Gastrocnemius medialis (tissue), 4 donors: Measurements from ENCODE around the gene PTPRCAP. TPM values are rescaled to one million over a fixed set of nuclear protein-coding genes. Genes with fewer than 3 reads are reported as not detected.

Source experiments
- ATAC-seq, 2 donors: fragments of 150-250 bp; one replicate each; pipeline ENCODE4 v1.9.1; 2016
- DNase-seq, 2 donors: peaks; one replicate each; pipeline ENCODE4 v3.0.0-alpha.2; 2019
- H3K27ac ChIP-seq, 4 donors: fragments of 200-600 bp; sonication (generic); 1 replicate in 1 of 4; 2 replicates in 3 of 4; pipeline ENCODE4 v1.5.1; 2016 to 2018; ENCODE audit warnings: mild to moderate bottlenecking in 2 of 4, moderate library complexity in 1 of 4
- H3K27me3 ChIP-seq, 3 donors: fragments of 200-600 bp; sonication (generic) in 2 of 3; 1 replicate in 1 of 3; 2 replicates in 2 of 3; pipeline versions ENCODE4 v1.5.1 to v1.6.0; 2016 to 2019; ENCODE audit warnings: mild to moderate bottlenecking in 1 of 3, moderate library complexity in 1 of 3
- H3K36me3 ChIP-seq, 2 donors: fragments of 200-600 bp; sonication (generic) in 1 of 2; one replicate each; pipeline ENCODE4 v1.5.1; 2017 to 2018
- H3K4me1 ChIP-seq, 2 donors: fragments of 200-600 bp; sonication (generic) in 1 of 2; one replicate each; pipeline ENCODE4 v1.5.1; 2016 to 2017; ENCODE audit warnings: mild to moderate bottlenecking in 2 of 2
- H3K4me3 ChIP-seq, 4 donors: fragments of 200-600 bp; sonication (generic) in 3 of 4; 1 replicate in 1 of 4; 2 replicates in 3 of 4; pipeline ENCODE4 v1.5.1; 2016 to 2019; ENCODE audit warnings: mild to moderate bottlenecking in 2 of 4
- H3K9me3 ChIP-seq, 3 donors: fragments of 200-600 bp; sonication (generic) in 2 of 3; 1 replicate in 1 of 3; 2 replicates in 2 of 3; pipeline ENCODE4 v1.5.1; 2016 to 2019
- POLR2A ChIP-seq, 2 donors: fragments of 450-650 bp; IDR thresholded peaks; one replicate each; pipeline ENCODE4 v1.6.1; 2017; ENCODE audit warnings: antibody characterized with exemption in 2 of 2, mild to moderate bottlenecking in 2 of 2, moderate library complexity in 2 of 2
- in situ Hi-C, 4 donors: fragments of 200-750 bp; cut with MboI; loops; one replicate each; pipeline versions ENCODE4 v1.15.0 to v1.8.0; 2017; ENCODE audit warnings: low sequenced_read_pairs in 4 of 4
- intact Hi-C: fragments of 100-400 bp; cut with DNase I; formaldehyde crosslinking; loops from one replicate; pipeline ENCODE4 v1.15.1; 2023; ENCODE audit warnings: low total_unique reads
- total RNA-seq, 4 donors: library from RNA; depleted of rRNA; stranded (reverse); fragments of >200 nt; gene quantifications; one replicate each; pipeline versions ENCODE4 v1.1.0 to v1.2.3, GENCODE V29; 2016
- TF ChIP-seq, protein P1 (sequence below), 5 experiments: fragments of 450-650 bp in 3 of 5; fragments of 200-600 bp in 2 of 5; sonication (generic) in 2 of 5; IDR thresholded peaks in 4 of 5; conservative IDR thresholded peaks in 1 of 5; 1 replicate in 4 of 5; 2 replicates in 1 of 5; pipeline ENCODE4 v1.5.1; 2016 to 2019; ENCODE audit warnings: antibody characterized with exemption in 5 of 5, mild to moderate bottlenecking in 3 of 5, moderate library complexity in 3 of 5

The PTPRCAP gene
- total RNA-seq, 4 donors from 2014 or later: 0.47 to 1.5 (median 1.3) TPM

DNA sequence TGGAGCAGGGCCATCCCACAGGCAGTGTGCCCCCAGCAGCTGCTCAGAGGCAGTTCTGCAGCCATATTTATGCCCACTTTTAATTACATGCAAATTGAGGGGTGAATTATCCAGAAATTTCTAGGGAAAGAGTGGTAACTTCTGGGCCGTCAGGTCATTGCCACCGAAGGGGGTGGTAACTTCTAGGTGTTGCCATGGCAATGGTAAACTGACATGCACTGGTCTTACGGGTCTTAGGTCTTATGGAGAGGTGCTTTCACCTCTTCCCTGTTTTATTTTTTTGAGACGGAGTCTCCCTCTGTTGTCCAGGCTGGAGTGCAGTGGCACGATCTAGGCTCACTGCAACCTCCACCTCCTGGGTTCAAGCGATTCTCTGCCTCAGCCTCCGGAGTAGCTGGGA, 35.4 kb upstream of the PTPRCAP start:
- Histone ChIP-seq H3K27ac (no peak overlapping the region), H3K9me3 (no peaks in the 10 kb centered on the region), H3K27me3 (no peaks in the 10 kb centered on the region), H3K4me1 (peaks cover 6 to 13% of the 10 kb centered on the region in 2 donors), H3K36me3 (no peaks in the 10 kb centered on the region), H3K4me3 (no peak overlapping the region)
- DNase-seq: no peak
- intact Hi-C loops: no loop called here
- no peak for TF ChIP-seq POLR2A (IDR thresholded peaks at IDR 0.05)
- TF ChIP-seq, protein P1, sequence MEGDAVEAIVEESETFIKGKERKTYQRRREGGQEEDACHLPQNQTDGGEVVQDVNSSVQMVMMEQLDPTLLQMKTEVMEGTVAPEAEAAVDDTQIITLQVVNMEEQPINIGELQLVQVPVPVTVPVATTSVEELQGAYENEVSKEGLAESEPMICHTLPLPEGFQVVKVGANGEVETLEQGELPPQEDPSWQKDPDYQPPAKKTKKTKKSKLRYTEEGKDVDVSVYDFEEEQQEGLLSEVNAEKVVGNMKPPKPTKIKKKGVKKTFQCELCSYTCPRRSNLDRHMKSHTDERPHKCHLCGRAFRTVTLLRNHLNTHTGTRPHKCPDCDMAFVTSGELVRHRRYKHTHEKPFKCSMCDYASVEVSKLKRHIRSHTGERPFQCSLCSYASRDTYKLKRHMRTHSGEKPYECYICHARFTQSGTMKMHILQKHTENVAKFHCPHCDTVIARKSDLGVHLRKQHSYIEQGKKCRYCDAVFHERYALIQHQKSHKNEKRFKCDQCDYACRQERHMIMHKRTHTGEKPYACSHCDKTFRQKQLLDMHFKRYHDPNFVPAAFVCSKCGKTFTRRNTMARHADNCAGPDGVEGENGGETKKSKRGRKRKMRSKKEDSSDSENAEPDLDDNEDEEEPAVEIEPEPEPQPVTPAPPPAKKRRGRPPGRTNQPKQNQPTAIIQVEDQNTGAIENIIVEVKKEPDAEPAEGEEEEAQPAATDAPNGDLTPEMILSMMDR (IDR thresholded peaks at IDR 0.05 in 4 of 5, conservative IDR thresholded peaks at IDR 0.05 in 1 of 5): no peak
- in situ Hi-C loops: loop anchor here in 2 of 4 donors (10.0 kb wide), 1 partner anchor 78 kb away; the partner anchor contains the start of gene RAD9A (in 2 of the 2)
- no peak for ATAC-seq

DNA sequence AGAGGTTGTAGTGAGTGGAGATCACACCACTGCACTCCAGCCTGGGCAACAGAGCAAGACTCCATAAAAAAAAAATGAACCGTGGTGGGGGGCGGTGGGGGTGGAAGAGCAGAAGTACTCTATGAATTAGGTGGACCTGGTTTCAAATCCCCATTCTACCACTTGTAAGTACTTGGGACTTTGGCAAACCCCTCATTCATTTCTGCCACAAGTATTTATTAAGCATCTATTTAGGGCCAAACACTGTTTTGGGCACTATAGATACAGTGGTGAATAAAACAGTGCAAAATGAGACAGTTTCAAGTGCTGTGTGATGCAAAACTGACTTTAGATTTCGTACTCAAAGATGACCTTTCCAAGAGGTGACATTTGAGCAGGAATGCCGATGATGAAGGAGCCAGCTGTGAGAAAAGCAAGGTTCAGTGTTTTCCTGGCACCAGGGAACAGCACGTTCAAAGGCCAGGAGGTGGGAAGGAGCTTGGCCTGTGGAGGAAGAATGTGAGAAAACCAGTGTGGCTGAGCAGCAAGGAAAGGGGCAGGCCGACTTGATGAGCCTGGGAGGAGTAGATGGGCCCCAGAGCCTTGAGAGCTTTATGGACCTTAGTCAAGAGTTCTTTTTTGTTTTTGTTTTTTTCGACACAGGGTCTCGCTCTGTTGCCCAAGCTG, 33.0 kb upstream of the PTPRCAP start:
- Histone ChIP-seq H3K4me3 (no peak overlapping the region), H3K36me3 (no peaks in the 10 kb centered on the region), H3K27ac (no peak overlapping the region), H3K27me3 (no peaks in the 10 kb centered on the region), H3K4me1 (peaks cover 8 to 18% of the 10 kb centered on the region in 2 donors), H3K9me3 (no peaks in the 10 kb centered on the region)
- no peak for DNase-seq
- intact Hi-C loops: no loop called here
- ATAC-seq: no peak
- TF ChIP-seq, protein P1 (IDR thresholded peaks at IDR 0.05 in 4 of 5, conservative IDR thresholded peaks at IDR 0.05 in 1 of 5): no peak
- no peak for TF ChIP-seq POLR2A (IDR thresholded peaks at IDR 0.05)
- in situ Hi-C loops: loop anchor here in 2 of 4 donors (10.0 kb wide), 1 partner anchor 76 kb away; the partner anchor contains the start of gene RAD9A (in 2 of the 2)

DNA sequence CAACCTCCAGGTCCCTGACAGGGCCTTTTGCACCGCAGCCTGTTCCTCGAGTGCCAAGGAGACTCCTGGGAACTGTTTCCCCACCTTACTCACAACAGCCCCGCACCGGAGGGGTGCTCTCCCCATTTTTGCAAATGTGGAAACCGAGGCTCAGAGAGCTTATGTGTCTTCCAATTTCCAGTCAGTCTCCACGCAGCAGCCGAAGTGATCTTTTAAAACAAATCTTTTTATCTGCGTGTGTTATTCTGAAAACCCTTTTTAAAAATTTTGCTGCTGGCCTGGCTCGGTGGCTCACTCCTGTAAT, 32.0 kb upstream of the PTPRCAP start:
- intact Hi-C loops (loop anchor here (1.0 to 5.0 kb wide), 3 partner anchors 39 to 68 kb away; partner anchors contain the start of genes CDK2AP2, PPP1CA and RPS6KB2), in situ Hi-C loops (no loop called here)
- ATAC-seq (peak; percentile 36 to 50), DNase-seq (no peak)
- peak overlapping the region; percentile 79 to 96 (median 88) for H3K27ac ChIP-seq
- no peaks in the 10 kb centered on the region for H3K27me3 ChIP-seq
- H3K36me3 ChIP-seq: no peaks in the 10 kb centered on the region
- H3K9me3 ChIP-seq: no peaks in the 10 kb centered on the region
- H3K4me3 ChIP-seq: peak overlapping the region; percentile 86 to 98 (median 91)
- TF ChIP-seq POLR2A (IDR thresholded peaks at IDR 0.05): no peak
- TF ChIP-seq, protein P1 (IDR thresholded peaks at IDR 0.05 in 4 of 5, conservative IDR thresholded peaks at IDR 0.05 in 1 of 5): peak in 1 of 5 experiments; percentile 39
- peaks cover 8 to 18% of the 10 kb centered on the region in 2 donors for H3K4me1 ChIP-seq

DNA sequence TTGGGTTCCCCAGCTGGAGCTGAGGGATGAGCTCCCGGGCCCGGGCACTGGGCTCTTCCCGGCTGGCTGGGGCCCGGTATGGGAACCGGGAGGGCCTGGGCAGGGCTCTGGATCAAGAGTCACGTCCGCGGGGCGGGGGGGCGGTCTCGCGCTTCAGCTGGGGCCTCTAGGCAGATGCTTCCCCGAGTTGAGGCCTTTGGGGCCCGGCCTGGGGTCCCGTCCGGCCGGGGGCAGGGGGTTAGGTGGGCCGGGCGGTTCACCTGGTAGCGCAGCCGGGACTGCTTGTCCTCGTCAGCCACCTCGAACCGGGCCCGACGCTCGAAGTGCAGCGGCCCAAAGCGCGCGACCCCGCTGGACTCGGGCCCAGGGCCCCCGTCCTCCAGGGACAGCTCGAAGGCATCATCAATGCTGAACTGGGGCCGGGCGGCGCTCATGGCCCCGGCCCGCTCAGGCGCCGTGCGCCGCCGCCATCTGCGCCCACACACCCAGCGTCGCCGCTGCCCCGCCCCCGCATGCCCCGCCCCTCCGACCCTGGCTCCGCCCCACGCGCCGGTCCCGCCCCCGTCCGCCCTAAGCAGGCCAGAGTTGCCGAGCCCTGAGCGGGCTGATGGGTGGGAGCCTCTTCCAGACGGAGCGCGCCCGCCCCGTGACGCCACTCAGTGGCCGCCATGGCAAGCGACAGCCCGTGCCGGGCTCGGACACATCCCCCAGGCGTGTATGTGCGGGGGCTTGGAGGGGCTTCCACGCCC, 31.5 kb upstream of the PTPRCAP start, which contains the start of gene TMEM134:
Gene TMEM134, minus strand, starts transcription at position 493 of the 749 bp plus-strand sequence. Its CDS starts 59 bp downstream, at position 434.
- intact Hi-C loops (loop anchor here (1.0 to 5.0 kb wide), 3 partner anchors 39 to 68 kb away; partner anchors contain the start of genes CDK2AP2, PPP1CA and RPS6KB2), in situ Hi-C loops (no loop called here)
- Histone ChIP-seq H3K4me1 (peaks cover 12 to 23% of the 10 kb centered on the region in 2 donors), H3K27me3 (no peaks in the 10 kb centered on the region), H3K4me3 (peak within 1 kb of the TSS; percentile 86 to 98 (median 94)), H3K27ac (peak within 1 kb of the TSS; percentile 79 to 96 (median 88)), H3K9me3 (no peaks in the 10 kb centered on the region), H3K36me3 (no peaks in the 10 kb centered on the region)
- TF ChIP-seq, protein P1 (IDR thresholded peaks at IDR 0.05 in 4 of 5, conservative IDR thresholded peaks at IDR 0.05 in 1 of 5): peak in 4 of 5 experiments; percentile 24 to 62 (median 58)
- TF ChIP-seq POLR2A (IDR thresholded peaks at IDR 0.05): peak; percentile 54 to 64
- peak; percentile 84 to 89 for ATAC-seq
- peak; percentile 89 to 91 for DNase-seq
